Endothelial cell (in vitro differentiated cells): Measurements from ENCODE around the gene CNOT1. TPM values are rescaled to one million over a fixed set of nuclear protein-coding genes. Genes with fewer than 3 reads are reported as not detected.
"Not testable (repeated sequence)": the region's sequence is repeated elsewhere in the genome, so short reads cannot be mapped to it uniquely, and the experiment has no call there.

Experiments used
- DNase-seq: peaks from one replicate; pipeline ENCODE4 v3.0.0; 2021; ENCODE audit warnings: low spot score
- H3K27ac Mint-ChIP-seq: one replicate; pipeline ENCODE4 v1.8.0; 2021; ENCODE audit warnings: mixed read lengths, inconsistent platforms; ENCODE audit not compliant: unreplicated experiment
- H3K27me3 Mint-ChIP-seq: one replicate; pipeline ENCODE4 v1.8.0; 2021; ENCODE audit warnings: mild to moderate bottlenecking, moderate library complexity, mixed read lengths, inconsistent platforms; ENCODE audit not compliant: unreplicated experiment
- H3K36me3 Mint-ChIP-seq: one replicate; pipeline ENCODE4 v1.8.0; 2021; ENCODE audit warnings: mild to moderate bottlenecking, low read depth, mixed read lengths, inconsistent platforms; ENCODE audit not compliant: unreplicated experiment
- H3K4me1 Mint-ChIP-seq: one replicate; pipeline ENCODE4 v1.8.0; 2021; ENCODE audit warnings: mild to moderate bottlenecking, mixed read lengths, inconsistent platforms; ENCODE audit not compliant: unreplicated experiment
- H3K4me3 Mint-ChIP-seq: one replicate; pipeline ENCODE4 v1.8.0; 2021; ENCODE audit warnings: mild to moderate bottlenecking, mixed read lengths, inconsistent platforms; ENCODE audit not compliant: unreplicated experiment
- H3K9me3 Mint-ChIP-seq: one replicate; pipeline ENCODE4 v1.8.0; 2021; ENCODE audit warnings: mixed read lengths, inconsistent platforms; ENCODE audit not compliant: unreplicated experiment
- CTCF ChIP-seq: fragments of 200-600 bp; sonication (generic); IDR thresholded peaks from one replicate; pipeline ENCODE4 v1.5.0; 2021; ENCODE audit warnings: antibody characterized with exemption; ENCODE audit not compliant: unreplicated experiment
- total RNA-seq: library from RNA; stranded (reverse); fragmentation: NEBNext Ultra II Directional; extraction: Animal tissue kit (Norgen Biotek cat#: 25700); gene quantifications from one replicate; pipeline ENCODE4 v1.2.1, GENCODE V29; 2021; ENCODE audit not compliant: unreplicated experiment

CNOT1 gene
- total RNA-seq, 1 donor from 2014 or later, result 152 TPM

GRCh38 chr16:58574895-58575294, 54.7 kb downstream of the CNOT1 start:
- Mint-ChIP-seq H3K27ac (no peak overlapping the region), H3K36me3 (peaks cover 53% of the 10 kb centered on the region)
- TF ChIP-seq CTCF, result no peak

GRCh38 chr16:58565697-58566096, 63.9 kb downstream of the CNOT1 start:
- H3K27ac Mint-ChIP-seq, DNase-seq, H3K27me3 Mint-ChIP-seq: not testable (repeated sequence)

More at GRCh38 chr16:58574895-58575294, 54.7 kb downstream of the CNOT1 start:
- Mint-ChIP-seq H3K4me3 (no peak overlapping the region), H3K9me3 (no peaks in the 10 kb centered on the region), H3K4me1 (no peaks in the 10 kb centered on the region), H3K27me3 (peaks cover 1% of the 10 kb centered on the region)
- no peak for DNase-seq

GRCh38 chr16:58563775-58564174, 65.9 kb downstream of the CNOT1 start:
- no peaks in the 10 kb centered on the region for H3K27me3 Mint-ChIP-seq
- DNase-seq, result no peak
- no peak overlapping the region for H3K27ac Mint-ChIP-seq
- no peaks in the 10 kb centered on the region for H3K4me1 Mint-ChIP-seq
- peaks cover 16% of the 10 kb centered on the region for H3K36me3 Mint-ChIP-seq
- no peaks in the 10 kb centered on the region for H3K9me3 Mint-ChIP-seq
- TF ChIP-seq CTCF, result no peak
- H3K4me3 Mint-ChIP-seq, result no peak overlapping the region

More at GRCh38 chr16:58565697-58566096, 63.9 kb downstream of the CNOT1 start:
- peaks cover 33% of the 10 kb centered on the region for H3K36me3 Mint-ChIP-seq
- not testable (repeated sequence) for H3K4me3 Mint-ChIP-seq, H3K4me1 Mint-ChIP-seq, H3K9me3 Mint-ChIP-seq

- no peaks in the 10 kb centered on the region for H3K27me3 Mint-ChIP-seq
- no peak for TF ChIP-seq CTCF
- H3K4me3 Mint-ChIP-seq, result no peak overlapping the region
- no peak overlapping the region for H3K27ac Mint-ChIP-seq
- DNase-seq, result no peak
- no peaks in the 10 kb centered on the region for H3K4me1 Mint-ChIP-seq
- peaks cover 15% of the 10 kb centered on the region for H3K36me3 Mint-ChIP-seq
- H3K9me3 Mint-ChIP-seq, result no peaks in the 10 kb centered on the region
Observed at GRCh38 chr16:58563235-58563634, 66.4 kb downstream of the CNOT1 start.

GRCh38 chr16:58556678-58557077, 72.9 kb downstream of the CNOT1 start:
- H3K9me3 Mint-ChIP-seq, result no peaks in the 10 kb centered on the region
- peaks cover 20% of the 10 kb centered on the region for H3K36me3 Mint-ChIP-seq
- no peak for TF ChIP-seq CTCF
- no peak for DNase-seq
- H3K4me1 Mint-ChIP-seq, result no peaks in the 10 kb centered on the region
- no peak overlapping the region for H3K27ac Mint-ChIP-seq
- H3K4me3 Mint-ChIP-seq, result no peak overlapping the region
- no peaks in the 10 kb centered on the region for H3K27me3 Mint-ChIP-seq
